ENCODE results near the gene TBC1D8.

TBC1D8 gene

DNA sequence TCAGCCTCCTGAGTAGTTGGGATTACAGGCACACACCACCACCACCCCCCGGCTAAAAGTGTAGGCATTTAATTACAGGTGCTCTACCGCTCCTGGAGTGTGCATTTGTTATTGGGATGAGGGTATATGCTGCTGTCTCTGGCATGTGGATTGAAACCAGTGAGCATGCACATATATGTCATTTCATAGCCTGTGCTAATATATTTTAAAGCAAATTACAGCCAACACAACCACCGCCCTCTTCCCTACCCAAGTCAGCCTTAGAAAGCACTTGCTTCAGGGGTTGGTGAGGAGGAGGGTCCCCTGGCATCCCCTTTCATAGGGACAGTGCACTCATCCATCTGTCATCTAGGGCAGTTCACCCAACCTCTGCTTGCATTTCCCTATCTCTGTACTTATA lies 10.5 kb upstream of the TBC1D8 start:
- DNase-seq = no peak

DNA sequence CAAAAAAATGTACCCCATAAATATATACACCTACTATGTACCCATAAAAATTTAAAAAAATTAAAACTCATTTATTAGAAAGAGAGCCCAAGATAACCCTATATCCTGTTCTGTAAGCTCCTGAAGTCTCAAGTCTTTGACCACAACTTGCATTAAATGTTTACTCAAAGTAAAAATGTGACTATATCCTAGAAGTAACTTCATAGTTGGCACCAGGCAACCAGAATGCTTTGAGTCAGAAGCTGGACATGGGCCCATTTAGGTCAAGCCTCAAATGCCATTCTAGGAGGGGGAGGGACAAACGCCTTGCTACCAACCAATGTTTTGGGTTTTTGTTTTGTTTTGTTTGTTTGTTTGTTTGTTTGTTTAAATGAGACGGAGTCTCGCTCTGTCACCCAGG lies 9.3 kb upstream of the TBC1D8 start:
- no peak for DNase-seq

DNA sequence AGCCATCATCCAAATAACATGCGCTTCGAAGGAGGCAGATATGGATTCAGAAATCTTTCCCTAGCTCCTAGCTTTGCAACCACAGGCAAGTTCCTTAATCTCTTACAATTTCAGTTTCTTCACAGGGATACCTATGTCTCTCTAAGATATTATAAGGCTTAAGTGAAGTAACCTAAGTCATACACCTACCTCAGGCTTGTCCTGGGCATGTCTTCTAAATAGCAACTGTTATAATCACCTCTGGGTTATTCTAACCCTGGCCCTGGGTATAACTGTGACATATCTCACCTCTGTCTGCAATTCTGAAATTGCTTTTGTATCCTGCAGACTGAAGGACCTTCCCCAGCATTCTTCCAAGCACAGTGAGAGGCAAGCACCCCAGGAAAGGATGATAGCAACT lies 8.3 kb upstream of the TBC1D8 start:
- DNase-seq = no peak

DNA sequence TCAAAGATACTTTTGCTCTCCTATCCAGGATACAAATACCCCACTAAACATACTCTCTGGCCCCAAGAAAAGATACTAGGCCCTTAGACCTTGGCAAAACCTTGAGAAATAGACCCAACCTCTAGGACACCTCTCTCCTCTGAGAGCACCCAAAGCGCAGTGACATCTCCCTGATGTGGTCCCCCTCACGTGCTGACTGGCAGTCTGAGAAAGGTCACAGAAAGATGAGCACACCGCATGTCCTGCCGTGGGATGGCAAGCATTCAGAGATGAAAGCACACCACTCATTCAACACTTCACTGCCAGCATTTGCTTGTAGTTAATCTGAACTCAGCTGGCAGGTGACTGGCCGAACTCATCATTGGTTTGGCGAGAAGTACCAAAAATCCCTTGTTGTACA lies 6.1 kb upstream of the TBC1D8 start:
- no peak for DNase-seq

DNA sequence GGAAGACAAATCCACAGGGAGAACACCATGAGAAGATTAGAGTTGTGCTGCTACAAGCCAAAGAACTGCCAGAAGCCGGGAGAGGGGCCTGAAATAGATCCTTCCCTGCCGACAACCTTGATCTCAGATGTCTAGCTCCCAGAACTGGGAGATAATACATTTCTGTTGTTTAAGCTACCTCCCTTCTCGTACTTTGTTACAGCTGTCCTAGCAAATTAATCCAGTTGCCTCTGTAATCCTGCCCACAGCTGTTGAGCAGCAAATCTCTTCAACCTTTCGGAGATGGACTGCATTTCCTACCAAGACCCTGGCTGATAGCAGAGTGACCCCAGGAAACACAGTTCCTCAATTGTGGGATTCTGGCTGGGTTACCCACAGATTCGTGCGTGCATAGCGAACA lies 2.6 kb upstream of the TBC1D8 start:
- no peak for DNase-seq

DNA sequence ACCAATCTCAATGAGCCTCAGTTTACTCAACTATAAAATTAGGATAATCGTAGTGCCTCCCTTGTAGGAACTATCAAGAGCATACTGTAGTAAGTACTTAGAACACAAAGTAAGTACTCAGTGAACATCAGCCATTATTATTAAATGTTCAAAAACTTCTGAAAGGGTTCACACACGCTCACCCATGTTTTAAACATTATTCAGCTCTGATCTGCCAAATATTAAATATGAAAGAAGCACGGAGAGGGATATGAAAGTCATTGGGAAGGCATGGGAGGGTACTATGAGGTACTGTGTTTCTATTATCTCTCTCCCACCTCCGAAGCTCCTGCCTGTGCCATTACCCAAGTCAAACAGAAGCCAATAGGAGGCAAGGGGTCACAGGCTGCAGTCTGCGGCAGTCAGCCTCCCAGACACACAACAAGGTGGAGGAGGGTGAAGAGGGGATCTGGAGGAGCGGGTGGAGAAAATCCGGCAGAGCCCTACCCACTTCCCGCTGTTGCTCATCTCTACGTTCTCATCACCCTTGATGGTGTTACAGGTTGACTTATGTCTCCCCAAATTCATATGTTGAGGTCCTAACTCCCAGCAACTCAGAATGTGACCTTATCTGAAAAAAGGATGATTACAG lies 2.0 kb upstream of the TBC1D8 start:
- no peak for DNase-seq

DNA sequence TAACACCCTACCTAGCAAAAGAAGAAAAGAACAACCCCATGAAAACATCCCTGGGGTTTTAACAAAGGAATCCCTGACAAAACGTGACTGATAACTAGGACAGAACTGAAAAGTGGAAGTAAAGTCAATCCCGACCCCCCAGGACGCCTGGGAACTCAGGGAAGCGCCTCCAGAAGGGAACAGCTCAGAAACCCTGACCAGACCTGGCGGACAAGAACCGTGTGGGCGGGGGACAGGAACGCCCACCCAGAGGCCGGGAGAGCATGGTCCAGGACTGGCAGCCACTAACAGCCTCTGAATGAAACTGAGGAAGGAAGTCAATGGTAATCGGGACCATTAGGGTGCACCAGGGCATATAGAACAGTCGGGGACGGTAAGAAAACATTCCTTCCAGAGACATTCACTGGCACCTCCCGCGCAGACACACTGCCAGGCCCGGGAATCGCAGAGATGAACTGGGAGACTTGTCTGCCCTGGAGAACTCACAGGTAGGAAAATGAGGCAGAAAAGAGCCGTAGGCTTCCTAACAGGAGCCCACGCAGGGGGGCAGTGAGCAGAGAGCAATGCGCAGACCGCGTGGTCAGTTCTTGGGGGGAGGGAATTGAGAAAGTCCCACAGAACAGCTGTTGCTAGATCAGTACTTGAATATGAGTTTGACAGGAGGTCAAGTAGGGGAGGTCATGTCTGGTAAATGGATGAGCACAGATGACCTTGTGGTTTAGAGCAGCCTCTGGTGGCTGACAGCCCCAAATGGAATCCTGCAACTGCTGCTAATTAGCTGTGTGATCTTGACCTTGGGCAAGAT lies 1.3 kb upstream of the TBC1D8 start:
- peak; percentile 65 for DNase-seq

DNA sequence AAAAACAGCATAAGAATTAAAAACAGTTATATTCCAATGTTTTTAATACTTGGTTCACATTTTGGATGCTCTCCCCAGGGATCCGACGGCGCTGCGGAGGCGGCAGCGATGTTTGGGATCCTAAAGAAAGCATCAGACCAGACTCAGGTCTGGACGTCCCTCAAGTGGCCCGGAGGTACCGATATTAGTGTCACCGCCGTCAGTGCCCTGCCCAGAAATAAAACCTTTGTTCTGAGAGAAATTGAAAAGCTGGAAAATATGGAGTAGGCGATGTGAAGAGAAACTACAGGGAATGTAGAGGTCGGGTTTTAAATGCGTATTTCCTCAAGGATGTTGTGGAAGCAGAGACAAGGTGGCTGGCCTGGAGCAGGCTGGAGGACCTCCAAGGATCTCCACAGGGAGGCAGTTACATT lies 683 bp upstream of the TBC1D8 start:
- peak; percentile 58 for DNase-seq

DNA sequence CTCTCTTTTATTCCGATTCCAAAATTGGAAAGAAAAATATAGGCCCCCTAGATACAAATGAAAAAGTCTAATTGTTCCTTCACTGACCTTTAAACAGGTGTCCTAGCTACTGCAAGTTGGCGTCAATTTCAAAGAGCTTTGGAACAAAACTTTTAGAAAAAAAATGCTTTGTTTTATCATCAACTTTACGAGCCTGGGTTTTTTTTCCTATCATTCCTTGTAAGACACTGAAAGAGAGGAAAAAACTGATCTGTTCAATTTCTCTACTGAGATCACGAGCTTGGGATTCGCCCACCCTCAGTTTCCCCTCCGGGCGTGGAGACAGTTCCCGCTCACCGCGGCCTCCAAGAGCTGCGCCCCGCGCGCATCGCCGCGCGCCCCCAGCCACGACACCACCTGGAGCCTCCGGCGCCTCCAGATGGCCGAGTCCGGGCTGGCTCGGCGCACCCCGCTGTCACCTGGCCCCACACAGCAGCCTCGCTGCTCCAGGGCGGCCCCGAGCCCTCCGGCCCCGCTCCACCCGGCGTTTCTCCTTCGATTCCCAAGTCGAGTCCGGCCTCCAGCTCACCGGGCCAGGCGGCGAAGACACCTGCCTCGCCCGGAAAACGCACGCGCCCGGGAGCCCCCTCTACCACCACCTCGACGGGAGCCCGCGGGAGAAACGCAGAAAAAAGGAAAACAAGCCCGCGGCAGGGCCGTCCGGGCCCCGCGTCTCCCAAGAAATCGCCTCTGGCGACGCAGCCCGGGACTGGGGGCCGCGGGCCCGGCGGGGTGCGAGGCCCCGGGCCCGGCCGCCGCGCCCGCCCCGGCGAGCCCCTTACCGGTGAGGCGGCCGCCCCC lies 656 bp downstream of the TBC1D8 start:
- peak; percentile 68 for DNase-seq

DNA sequence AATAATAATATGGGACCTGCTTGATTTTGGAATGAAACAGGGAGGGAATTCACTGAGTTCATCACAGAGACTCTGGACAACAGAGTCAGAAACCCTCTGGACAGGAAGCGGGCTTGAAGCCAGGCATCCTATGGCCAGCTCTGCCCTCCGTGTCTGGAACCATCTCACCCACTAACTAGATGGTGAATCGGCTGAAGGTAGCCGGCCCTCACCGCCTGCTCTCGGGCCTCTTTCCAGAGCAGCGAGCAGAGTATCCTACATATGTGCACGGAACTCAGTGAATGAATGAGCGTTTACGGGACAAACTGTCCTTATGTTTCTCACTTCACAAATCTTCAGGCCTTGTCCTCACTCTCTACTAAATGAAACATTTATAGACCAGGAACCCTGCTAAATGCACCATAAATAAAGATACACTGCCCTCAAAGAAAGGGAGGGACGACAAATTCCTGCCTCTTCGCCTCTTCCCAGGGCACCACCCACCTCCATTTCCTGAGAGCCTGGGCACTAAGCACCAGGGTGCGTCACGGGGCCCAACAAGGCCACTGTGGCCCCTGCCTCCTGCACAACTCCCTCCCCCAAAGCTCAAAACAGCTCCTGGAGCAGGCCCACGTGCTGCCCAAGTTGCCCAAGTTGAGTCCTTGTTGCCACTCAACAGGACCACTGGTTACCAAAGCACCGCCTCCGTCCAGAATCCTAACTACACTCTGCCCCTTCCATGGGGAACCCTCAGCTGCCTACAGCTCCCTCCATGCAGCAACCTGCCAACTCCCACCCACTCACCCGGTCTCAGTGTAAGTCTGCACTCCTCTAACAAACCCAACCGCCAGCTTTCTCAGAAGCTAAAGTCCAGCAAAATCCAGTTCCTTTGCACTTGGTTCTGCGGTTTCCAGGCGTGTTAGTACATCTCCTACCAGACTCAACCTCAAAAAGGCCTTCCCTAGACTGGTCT lies 1.7 kb downstream of the TBC1D8 start:
- DNase-seq = peak; percentile 33

DNA sequence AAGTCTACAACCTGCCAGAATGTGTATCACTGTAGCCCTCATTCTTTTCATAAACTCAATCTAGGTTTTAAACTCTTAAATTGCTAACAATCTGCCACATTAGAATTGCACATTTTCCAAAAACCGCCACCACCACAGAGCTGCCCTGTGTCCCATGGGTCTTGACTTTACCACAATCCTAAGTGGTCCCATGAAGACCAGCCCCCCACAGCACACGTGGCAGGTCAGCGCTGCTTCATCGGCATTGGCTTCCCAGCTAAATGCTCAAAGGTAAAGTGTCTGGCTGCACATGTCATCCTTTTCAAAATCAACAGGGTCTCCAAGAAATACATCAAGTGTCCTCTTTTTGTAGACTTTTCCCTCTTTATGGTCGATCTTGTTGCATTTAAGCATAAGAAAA lies 2.4 kb downstream of the TBC1D8 start:
- no peak for DNase-seq

DNA sequence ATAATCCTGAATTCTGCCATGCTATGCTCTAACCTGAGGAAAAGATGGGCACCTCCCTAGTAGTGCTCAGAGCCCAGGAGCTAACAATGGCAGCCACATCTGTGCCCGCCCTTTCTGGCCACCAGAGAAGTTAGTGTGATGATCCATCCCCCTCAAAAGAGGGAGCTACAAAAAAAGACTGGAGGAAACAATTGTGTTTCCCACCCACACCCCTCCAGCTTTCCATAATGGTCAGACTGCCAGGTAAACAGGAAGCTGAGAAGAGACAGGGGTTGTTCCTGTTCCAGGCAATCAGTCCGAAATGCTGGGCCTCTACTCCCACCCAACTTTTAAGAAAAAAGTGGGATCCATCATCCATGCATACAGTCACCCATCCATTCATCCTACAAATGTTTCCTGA lies 3.2 kb downstream of the TBC1D8 start:
- peak; percentile 17 for DNase-seq

DNA sequence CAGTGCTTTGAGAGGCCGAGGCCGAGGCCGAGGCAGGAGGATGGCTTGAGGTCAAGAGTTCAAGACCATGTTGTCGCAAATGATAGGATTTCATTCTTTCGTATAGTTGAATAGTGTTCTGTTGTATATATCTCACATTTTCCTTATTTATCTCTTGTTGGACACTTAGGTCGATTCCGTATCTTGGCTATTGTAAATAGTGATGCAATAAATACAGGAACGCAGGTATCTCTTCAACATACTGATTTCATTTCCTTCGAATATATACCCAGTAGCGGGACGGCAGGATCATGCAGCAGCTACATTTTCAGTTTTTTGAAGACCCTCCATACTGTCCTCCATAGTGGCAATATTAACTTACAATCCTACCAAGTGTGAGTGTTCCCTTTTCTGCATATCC lies 4.1 kb downstream of the TBC1D8 start:
- DNase-seq = no peak

DNA sequence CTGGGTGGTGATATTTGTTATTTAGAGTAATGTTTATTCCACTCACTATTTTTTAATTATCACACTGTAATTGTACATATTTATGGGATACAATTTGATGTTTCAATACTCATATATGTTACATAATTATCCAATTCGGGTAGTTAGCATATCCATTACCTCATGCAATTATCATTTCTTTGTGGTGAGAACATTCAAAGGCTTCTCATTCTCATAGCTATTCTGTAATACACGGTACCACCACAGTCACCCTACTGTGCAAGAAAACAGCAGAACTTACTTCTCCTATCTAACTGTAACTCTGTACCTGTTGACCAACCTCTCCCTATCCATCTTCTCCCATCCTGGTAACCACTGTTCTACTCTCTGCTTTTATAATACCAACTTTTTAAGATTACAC lies 4.6 kb downstream of the TBC1D8 start:
- peak; percentile 42 for DNase-seq

DNA sequence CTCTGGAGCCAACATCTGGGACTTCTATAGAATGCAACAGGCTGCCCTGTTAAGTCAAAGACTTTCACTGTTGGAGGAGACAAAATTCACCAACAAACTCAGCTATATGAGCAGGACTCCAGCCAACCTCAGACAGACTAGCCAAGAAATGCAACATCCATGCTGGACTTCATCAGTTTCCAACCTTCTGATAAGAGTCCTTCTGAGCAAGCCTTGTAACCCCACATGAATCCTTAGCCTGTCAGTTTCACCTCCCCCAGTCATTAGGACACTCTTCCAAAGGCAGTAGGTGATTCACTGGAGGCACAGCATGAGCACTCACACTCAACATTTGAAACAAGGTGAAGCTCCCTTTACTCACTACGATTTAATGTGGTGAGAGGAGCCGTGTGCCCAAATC lies 5.8 kb downstream of the TBC1D8 start:
- DNase-seq = peak; percentile 67

DNA sequence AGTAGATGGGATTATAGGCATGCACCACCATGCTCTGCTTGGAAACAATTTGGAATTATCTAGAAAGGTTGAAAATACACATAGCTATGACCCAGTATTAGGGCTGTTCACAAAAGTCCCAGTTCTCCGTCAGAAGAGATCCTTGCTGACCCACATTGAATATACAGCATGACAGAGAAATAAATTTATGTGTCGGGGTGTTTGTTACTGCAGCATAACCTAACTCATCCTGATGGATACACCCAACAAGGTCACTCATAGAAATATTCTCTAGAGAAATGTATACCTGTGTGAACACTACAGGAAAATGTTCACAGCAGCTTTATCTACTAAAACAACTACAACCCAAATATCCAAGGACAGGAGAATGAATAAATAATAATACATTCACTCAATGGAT lies 9.0 kb downstream of the TBC1D8 start:
- no peak for DNase-seq

DNA sequence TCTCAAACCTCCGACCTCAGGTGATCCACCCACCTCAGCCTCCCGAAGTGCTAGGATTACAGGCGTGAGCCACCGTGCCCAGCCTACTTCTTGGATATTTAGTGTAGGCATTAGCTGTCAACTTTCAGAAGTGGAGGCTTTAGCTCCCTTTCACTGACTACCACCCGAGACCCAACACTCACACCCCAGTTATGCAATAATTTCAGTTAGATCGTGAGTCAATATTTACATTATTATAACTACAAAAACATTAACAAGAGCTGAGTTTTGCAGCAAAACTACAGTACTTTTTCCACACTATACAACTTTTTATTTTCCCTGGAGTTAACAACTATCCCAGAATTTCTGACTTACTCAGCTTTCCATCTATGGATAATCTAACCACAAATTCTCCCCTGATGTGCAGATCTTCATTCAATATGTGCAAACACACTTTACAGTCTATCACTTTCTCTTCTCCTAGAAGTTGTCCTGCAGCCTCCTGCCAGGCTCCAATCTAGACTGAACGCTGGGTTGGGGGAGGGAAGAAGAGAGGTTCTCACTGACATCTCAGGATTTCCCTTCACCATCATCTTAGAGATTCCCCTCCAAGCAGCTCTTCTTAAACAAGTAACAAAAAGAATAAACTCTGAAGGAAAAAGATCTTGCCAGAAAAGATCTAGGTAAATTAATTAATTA lies 10.1 kb downstream of the TBC1D8 start:
- no peak for DNase-seq

DNA sequence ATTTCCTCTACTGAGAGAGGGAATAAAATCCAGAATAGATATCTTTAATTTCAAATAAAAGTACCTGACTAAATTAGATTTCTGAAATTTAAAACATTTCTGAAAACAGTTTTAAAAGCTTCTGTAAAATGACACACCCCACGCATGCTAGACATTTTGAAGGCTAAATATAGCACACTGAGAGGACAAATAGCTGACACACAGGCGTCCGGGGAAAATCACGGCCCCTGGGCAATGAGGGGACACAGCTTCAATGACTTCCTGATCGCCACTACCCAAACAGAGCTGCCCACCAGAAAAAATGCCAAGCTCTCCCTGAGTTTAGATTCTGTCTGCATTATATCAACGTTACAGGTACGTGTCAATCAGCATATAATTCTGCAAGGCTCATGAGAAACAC lies 10.9 kb downstream of the TBC1D8 start:
- no peak for DNase-seq

DNA sequence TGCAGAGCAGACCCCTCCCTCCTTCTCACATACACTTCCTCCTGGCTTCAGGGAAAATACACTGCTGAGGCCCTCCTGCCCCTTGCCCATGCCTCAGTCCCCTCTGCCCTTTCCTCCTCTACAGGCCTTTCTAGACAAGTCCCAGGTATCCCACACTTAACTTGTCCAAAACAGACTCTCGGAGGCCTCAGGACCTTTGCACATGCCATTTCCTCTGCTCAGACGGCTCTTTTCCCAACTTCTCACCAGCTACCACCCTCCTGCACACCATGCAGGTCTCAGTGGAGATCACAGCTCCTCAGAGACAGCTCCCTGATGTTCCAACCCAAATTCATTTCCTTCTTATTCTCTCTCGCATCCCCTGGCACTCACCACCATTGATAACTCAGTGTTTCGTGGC lies 11.7 kb downstream of the TBC1D8 start:
- DNase-seq = no peak

DNA sequence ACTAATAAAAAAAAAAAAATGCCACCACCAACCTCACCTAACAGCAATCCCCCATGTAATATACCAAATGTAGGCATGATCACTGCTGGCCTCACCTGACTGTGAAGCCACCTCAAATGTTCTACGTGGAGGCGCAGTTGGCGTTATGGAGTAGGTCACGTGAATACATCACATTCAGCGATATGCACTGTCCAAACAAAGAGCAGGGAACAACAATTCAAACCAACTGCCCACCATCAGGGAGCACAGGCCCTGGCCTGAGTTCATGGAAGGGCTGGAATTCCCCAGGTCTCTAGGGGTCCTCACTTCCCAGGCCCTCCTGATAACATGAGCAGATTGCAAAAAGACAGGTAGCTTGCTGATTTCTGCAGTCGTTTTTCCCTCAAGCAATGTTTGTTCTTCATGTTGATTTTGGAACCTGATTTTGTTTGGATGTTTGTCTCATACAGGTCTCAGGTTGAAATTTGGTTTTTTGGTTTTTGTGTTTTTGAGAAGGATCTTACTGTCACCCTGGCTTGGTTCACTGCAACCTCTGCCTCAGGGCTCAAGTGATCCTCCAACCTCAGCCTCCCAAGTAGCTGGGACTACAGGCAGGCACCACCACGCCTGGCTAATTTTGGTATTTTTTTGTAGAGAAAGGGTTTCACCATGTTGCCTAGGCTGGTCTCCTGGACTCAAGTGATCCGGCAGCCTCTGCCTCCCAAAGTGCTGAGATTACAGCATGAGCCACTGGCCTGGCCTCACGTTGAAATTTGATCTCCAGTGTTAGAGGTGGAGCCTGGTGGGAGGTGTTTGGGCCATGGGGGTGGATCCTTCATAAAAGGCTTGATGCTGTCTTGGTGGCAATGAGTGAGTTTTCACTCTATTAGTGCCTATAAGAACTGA lies 15.5 kb downstream of the TBC1D8 start:
- DNase-seq = no peak

DNA sequence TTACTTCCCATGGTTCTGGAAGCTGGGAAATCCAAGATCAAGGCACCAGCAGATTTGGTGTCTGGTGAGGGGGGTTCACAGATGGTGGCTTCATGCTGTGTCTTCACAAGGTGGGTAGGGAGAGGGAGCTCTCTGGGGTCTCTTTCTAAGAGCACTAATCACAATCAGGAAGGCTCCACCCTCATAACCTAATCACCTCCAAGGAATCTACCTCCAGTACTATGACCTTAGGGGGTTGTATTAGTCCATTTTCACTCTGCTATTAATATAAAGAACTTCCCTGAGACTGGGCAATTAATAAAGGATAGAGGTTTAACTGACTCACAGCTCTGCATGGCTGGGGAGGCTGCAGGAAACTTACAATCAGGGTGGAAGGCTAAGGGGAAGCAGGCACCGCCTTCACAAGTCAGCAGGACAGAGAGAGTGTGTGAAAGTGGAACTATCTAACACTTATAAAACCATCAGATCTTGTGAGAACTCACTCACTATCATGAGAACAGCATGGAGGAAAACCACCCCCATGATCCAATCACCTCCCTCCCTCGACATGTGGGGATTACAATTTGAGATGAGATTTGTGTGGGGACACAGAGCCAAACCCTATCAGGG lies 17.6 kb downstream of the TBC1D8 start:
- no peak for DNase-seq
